GM12874 (cell line): ENCODE measurements around the gene USB1.

Experiments used
- CTCF ChIP-seq: IDR thresholded peaks from 2 replicates; pipeline ENCODE4 v1.5.1; 2011; ENCODE audit warnings: low read depth, mild to moderate bottlenecking, control low read depth, low read length, moderate library complexity; ENCODE audit not compliant: insufficient read depth

The USB1 gene

GRCh38 chr16:58027916-58028455, 26.8 kb downstream of the USB1 start:
- no peak for TF ChIP-seq CTCF

DNA sequence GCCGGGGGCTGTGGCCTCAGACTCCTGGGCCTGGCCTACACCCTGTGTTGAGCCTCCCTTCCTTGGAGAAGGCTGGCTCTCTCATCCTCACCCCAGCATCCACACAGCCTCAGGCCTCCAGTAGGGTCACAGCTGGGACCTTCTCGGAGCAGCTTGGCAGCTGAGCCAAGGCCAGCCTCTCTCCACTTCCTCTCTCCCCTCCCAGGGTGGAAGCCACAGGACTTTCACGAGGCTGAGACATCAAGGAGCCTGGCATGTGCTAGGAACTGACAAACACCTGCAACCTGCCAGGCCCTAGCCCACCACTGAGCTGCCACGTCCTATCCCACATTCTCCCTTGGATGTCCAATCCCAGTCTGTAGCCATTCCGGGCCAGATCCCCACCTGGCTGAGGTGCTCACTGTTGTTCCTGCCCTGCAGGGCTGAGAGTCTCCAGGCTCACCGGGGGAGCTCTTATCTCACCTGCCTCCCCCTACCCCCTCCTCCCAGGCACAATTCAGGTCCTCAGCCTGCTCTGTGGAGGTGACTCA, 27.4 kb downstream of the USB1 start:
- TF ChIP-seq CTCF = no peak

GRCh38 chr16:58029410-58029809, 28.2 kb downstream of the USB1 start:
- TF ChIP-seq CTCF = no peak

DNA sequence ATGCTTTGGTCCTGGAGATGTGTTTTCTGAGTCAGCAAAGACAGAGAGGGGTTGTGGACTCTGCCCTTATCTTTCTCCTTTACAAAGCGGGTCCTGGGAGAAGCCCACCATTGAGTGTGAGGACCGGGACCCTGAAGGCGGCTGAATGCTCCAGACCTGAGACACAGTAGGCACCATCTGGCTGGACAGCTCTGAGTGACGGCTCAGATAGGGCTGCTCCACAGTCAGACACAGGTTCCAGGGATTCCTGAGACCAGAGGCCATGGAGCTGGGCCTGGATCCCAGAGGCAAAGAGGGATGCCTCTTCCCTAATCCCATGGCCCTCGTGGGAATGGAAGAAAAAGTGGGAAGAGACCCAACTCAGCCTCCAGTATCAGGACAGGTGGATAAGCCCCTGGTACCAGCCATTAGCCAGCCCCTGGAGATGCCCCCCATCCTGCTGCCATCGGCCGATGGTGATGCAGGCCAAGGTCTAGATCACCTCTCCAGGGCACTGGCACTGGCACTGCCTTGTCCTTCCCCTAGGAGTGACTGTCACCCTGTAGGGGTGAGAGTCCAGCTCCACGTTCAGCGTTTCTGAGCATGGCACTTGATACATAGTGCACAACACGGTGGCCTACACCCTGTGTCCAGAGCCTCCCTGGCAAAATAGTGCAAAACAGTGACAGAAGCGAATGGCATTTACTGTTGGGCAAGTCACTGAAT, 29.1 kb downstream of the USB1 start:
- no peak for TF ChIP-seq CTCF

GRCh38 chr16:58031016-58031800, 30.0 kb downstream of the USB1 start:
- TF ChIP-seq CTCF = no peak

GRCh38 chr16:58032710-58033293, 31.6 kb downstream of the USB1 start:
- no peak for TF ChIP-seq CTCF

GRCh38 chr16:58034128-58034685, 33.0 kb downstream of the USB1 start:
- no peak for TF ChIP-seq CTCF
